Erythroblast (primary cell): ENCODE data around the gene CCDC92.
A peak's percentile ranks its signal among the peaks of the same experiment; 100 is the strongest.

Experiments
- DNase-seq, 2 experiments: peaks; one replicate each; lab custom pipeline; 2025; lab: John Stamatoyannopoulos, UW
- GATA1 ChIP-seq: IDR thresholded peaks from 2 replicates; pipeline ENCODE4 v1.6.1; 2011; ENCODE audit warnings: low read depth, mild to moderate bottlenecking, control low read depth, low read length, moderate library complexity
- POLR2A ChIP-seq: IDR thresholded peaks from 2 replicates; pipeline ENCODE4 v1.6.1; 2011; ENCODE audit warnings: mild to moderate bottlenecking, low read length

The CCDC92 gene, protein sequence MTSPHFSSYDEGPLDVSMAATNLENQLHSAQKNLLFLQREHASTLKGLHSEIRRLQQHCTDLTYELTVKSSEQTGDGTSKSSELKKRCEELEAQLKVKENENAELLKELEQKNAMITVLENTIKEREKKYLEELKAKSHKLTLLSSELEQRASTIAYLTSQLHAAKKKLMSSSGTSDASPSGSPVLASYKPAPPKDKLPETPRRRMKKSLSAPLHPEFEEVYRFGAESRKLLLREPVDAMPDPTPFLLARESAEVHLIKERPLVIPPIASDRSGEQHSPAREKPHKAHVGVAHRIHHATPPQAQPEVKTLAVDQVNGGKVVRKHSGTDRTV

GRCh38 chr12:123972457-123973401 lies at the start of gene CCDC92, which contains the start of gene ZNF664:
Gene CCDC92, minus strand, starts transcription at chr12:123972831. Its CDS starts 28,526 bp downstream, at chr12:123944305.
Gene ZNF664, plus strand, starts transcription at chr12:123973215. Its CDS starts 38,930 bp downstream, at chr12:124012145.
- no peak for TF ChIP-seq GATA1
- peak; percentile 30 for TF ChIP-seq POLR2A
- DNase-seq = peak; percentile 89 to 92

DNA sequence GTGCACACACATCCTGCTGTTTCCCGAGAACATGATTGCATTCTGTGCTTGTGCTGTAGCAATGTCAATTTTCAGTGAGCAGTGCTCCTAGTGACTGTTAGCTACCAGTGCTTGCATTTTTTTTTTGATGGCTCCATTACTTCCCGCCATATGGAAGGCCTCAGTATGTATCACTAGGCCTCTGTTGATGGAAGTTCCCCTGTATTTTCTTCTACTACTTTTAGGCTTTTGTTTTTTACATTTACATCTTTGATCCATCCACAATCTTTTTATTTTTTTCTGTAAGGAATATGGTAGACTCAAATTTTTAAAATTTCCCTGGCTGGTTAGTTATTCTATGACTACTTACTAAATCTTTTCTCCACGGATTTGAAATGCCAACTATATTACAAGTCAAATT lies 49.5 kb upstream of the CCDC92 start:
- TF ChIP-seq POLR2A (no peak), GATA1 (no peak)
- DNase-seq = no peak

- DNase-seq = no peak
- TF ChIP-seq POLR2A (no peak), GATA1 (no peak)
These were observed 48.4 kb upstream of the CCDC92 start for GRCh38 chr12:124021007-124021406.

DNA sequence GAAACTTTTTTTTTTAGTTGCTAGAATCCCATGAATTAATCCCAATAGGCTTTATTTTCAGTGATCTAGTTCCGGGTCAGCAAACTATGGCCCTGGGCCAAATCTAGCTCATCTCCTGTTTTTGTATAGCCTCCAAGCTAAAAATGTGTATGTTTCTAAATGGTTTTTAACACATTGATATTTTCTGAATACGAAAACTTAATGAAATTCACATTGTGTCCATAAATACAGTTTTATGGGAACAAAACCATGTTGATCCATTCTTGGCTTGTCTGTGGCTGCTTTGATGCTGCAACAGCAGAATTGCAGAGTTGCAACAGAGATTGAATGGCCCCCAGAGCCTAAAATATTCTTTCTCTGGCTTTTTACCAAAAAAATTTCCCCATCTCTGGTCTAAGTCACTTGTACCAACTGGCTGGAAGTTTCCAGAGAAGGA lies 47.9 kb upstream of the CCDC92 start:
- DNase-seq = no peak
- no peak for TF ChIP-seq POLR2A
- no peak for TF ChIP-seq GATA1

GRCh38 chr12:124019115-124019514 lies 46.5 kb upstream of the CCDC92 start:
- TF ChIP-seq POLR2A = no peak
- no peak for TF ChIP-seq GATA1
- DNase-seq = no peak

- DNase-seq = no peak
- TF ChIP-seq GATA1 (no peak), POLR2A (no peak)
These were observed 45.9 kb upstream of the CCDC92 start for GRCh38 chr12:124018539-124018938.

DNA sequence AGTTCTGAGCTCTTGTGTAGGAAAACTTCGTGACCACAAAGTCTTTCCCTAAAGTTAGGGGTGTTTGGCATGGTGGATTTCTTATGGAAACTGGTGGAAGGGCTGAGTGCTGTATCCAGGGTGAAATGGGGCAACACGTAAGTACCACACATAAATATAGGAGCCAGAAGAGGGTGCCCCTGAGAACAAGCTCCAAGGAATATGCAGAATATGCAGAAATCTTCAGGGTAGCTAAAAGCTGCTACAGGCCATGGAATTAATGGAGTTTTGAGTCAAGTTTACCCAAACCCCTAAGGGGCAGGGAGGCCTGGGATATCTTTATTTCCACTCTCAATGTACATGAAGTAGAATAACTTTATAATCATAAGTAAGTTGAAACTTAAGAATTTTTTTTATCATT lies 44.4 kb upstream of the CCDC92 start:
- DNase-seq = no peak
- no peak for TF ChIP-seq POLR2A

DNA sequence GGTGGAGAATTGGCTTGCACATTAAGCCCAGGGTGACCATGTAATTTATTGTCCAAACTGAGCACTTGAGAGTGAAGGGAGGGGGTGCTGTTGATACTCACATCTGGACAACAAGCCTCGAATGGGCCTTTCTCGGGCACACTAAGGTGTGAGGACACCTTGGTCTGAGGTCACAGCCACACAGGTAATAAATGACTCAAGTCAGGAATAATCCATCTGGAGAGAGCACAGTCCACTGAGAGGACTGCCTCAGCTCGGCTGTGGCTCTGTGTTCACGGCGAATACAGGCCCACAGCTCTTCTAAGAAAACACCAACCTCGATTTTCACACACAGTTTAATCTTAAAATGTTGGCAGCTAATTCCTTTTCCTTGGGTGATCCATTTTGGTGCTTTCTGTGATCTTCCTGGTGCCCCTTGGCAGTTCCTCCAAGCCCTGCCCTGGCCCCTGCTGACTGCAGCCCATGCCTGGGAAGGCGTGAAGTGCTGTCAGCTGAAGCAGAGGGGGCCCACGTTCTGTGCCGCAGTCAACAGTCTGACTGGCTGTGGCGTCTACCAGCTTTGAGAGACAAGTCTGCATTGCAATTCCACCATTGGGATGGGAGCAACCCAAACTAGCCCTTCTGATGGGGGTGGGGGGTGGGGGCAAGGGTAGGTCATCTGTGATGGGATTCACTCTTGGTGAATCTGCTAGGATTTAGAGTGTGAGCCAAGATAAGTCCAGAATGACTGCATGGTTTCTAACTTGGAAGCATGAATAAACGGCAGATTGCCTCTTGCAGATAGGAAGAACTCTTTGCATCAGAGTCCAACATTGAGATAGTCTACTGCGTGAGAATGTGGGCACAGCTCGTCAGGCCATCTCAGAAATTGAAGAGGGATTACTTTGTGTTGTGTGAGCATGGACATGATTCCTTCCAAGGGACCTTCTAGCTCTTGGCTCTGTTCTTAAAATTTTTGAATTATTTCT lies 43.1 kb upstream of the CCDC92 start:
- no peak for DNase-seq
- TF ChIP-seq POLR2A (no peak), GATA1 (no peak)

DNA sequence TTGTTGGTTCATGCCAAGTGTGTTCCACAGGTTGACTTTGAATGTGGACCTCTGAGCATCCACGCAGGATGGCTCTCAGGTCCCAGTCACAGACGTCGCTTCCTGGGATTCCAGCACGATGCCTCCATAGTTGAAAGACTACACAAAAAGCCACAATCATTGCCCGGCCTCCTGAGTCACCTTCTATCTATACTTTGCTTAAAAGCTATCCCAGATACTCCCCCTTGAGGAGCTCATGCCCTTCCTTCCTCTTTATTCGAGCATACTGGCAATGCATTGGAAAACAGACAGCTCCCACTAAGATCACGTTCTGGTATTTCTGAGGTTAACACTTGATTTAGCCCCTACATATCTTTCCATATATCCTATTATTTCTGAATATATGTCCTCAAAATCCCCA lies 40.4 kb upstream of the CCDC92 start:
- TF ChIP-seq POLR2A (no peak), GATA1 (no peak)
- no peak for DNase-seq

- TF ChIP-seq POLR2A (no peak), GATA1 (no peak)
- no peak for DNase-seq
These were observed 38.9 kb upstream of the CCDC92 start for GRCh38 chr12:124011435-124012115.

GRCh38 chr12:124010687-124011086 lies 38.1 kb upstream of the CCDC92 start:
- DNase-seq = no peak
- no peak for TF ChIP-seq GATA1
- TF ChIP-seq POLR2A = no peak

GRCh38 chr12:124009781-124010180 lies 37.1 kb upstream of the CCDC92 start:
- no peak for TF ChIP-seq GATA1
- no peak for TF ChIP-seq POLR2A
- DNase-seq = no peak

GRCh38 chr12:124008595-124008994 lies 36.0 kb upstream of the CCDC92 start:
- DNase-seq = no peak

More at GRCh38 chr12:124008595-124008994, 36.0 kb upstream of the CCDC92 start:
- TF ChIP-seq POLR2A = no peak
- TF ChIP-seq GATA1 = no peak
